ENCODE results near the gene METRNL.

DNA sequence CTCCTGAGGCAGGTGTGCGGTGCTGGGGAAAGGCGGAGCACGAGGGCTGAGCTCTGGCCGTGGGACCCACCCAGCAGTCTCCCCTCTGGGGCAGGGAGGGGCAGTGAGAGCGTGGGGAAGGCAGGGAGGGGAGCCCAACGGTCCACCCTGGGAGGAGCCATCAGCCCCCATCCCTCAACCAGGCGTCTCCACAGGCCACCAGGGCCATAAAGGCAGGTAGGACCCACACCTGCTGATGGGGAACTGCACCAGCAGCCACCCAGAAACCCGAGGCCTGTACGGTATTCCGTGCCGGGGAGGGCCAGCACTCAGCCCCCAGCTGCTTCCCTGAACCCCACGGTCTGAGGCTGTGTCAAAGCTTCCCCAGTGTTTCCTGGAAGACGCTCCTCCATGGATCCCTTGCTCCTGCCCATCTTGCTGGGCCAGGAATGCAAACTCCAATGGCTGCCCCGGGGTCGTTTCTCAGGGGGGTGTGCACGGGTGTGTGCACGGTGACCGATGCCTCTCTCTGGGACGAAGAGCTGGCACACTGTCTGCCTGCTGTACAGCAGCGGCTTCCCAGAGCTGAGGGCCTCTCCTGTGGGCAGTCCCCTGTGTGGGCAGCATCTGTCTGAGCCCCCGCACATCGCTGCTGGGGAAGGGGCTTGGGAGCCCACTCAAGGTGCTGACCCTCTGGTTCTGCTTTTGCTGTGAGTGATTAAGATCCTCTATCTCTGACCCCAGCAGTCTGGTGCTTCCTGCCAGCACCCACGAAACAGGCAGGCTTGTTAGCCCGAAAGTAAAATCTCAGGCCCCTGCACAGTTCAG lies 17.2 kb upstream of the METRNL start:
- TF ChIP-seq EZH2 (optimal IDR thresholded peaks at IDR 0.05; ENCODE audit: low read depth, low read length), result no peak
- TF ChIP-seq, protein P1, sequence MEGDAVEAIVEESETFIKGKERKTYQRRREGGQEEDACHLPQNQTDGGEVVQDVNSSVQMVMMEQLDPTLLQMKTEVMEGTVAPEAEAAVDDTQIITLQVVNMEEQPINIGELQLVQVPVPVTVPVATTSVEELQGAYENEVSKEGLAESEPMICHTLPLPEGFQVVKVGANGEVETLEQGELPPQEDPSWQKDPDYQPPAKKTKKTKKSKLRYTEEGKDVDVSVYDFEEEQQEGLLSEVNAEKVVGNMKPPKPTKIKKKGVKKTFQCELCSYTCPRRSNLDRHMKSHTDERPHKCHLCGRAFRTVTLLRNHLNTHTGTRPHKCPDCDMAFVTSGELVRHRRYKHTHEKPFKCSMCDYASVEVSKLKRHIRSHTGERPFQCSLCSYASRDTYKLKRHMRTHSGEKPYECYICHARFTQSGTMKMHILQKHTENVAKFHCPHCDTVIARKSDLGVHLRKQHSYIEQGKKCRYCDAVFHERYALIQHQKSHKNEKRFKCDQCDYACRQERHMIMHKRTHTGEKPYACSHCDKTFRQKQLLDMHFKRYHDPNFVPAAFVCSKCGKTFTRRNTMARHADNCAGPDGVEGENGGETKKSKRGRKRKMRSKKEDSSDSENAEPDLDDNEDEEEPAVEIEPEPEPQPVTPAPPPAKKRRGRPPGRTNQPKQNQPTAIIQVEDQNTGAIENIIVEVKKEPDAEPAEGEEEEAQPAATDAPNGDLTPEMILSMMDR (IDR thresholded peaks at IDR 0.05; ENCODE audit: low read length), result no peak
- TF ChIP-seq EZH2phosphoT487 (IDR thresholded peaks at IDR 0.05; ENCODE audit: low read length), result no peak

Measured in MM.1S (cell line).